Brain microvascular endothelial cell (primary cell): ENCODE results near the gene PAM.

Source experiments
- DNase-seq: peaks from one replicate; pipeline ENCODE4 v3.0.0-alpha.2; 2020
- H3K27ac ChIP-seq: fragments of 250-450 bp; sonication (Bioruptor Pico); 2 replicates; pipeline ENCODE4 v1.5.1; 2020; ENCODE audit warnings: mild to moderate bottlenecking, moderate library complexity
- H3K27me3 ChIP-seq: fragments of 250-450 bp; sonication (Bioruptor Pico); replicated peaks from 2 replicates; pipeline ENCODE4 v1.5.1; 2020; ENCODE audit warnings: mild to moderate bottlenecking
- H3K36me3 ChIP-seq: fragments of 250-450 bp; sonication (Bioruptor Pico); replicated peaks from 2 replicates; pipeline ENCODE4 v1.5.1; 2020; ENCODE audit warnings: mild to moderate bottlenecking
- H3K4me3 ChIP-seq: 2 replicates; pipeline ENCODE4 v1.5.1; 2011; ENCODE audit warnings: low read depth, mild to moderate bottlenecking, control low read depth, low read length, moderate library complexity
- CTCF ChIP-seq: IDR thresholded peaks from 2 replicates; pipeline ENCODE4 v1.5.1; 2011; ENCODE audit warnings: low read depth, mild to moderate bottlenecking, moderate library complexity, low read length, control low read depth, inconsistent platforms; ENCODE audit errors: missing control alignments
- in situ Hi-C: cut with HindIII; loops from 2 replicates; pipeline ENCODE4 v1.10.0; 2017; ENCODE audit warnings: low sequenced_read_pairs, low pct_ligation_motif_present

Gene PAM

GRCh38 chr5:102762562-102763227 lies 7.6 kb downstream of the PAM start:
- H3K27ac ChIP-seq, result no peak overlapping the region
- no peak for TF ChIP-seq CTCF
- no peaks in the 10 kb centered on the region for H3K36me3 ChIP-seq
- DNase-seq, result no peak
- in situ Hi-C loops, result no loop called here
- H3K27me3 ChIP-seq, result no peaks in the 10 kb centered on the region
- H3K4me3 ChIP-seq, result no peak overlapping the region

GRCh38 chr5:102763734-102764133 lies 8.6 kb downstream of the PAM start:
- no peak for TF ChIP-seq CTCF
- in situ Hi-C loops, result no loop called here
- DNase-seq, result no peak
- Histone ChIP-seq H3K4me3 (no peak overlapping the region), H3K36me3 (no peaks in the 10 kb centered on the region), H3K27me3 (no peaks in the 10 kb centered on the region), H3K27ac (no peak overlapping the region)

GRCh38 chr5:102764381-102765004 lies 9.4 kb downstream of the PAM start:
- DNase-seq, result no peak
- no peaks in the 10 kb centered on the region for H3K27me3 ChIP-seq
- no peak for TF ChIP-seq CTCF
- in situ Hi-C loops, result no loop called here
- H3K36me3 ChIP-seq, result no peaks in the 10 kb centered on the region
- H3K27ac ChIP-seq, result no peak overlapping the region
- no peak overlapping the region for H3K4me3 ChIP-seq

GRCh38 chr5:102765350-102765749 lies 10.2 kb downstream of the PAM start:
- in situ Hi-C loops, result no loop called here
- no peak overlapping the region for H3K27ac ChIP-seq
- no peaks in the 10 kb centered on the region for H3K27me3 ChIP-seq
- no peak for TF ChIP-seq CTCF
- DNase-seq, result no peak
- H3K4me3 ChIP-seq, result no peak overlapping the region
- H3K36me3 ChIP-seq, result no peaks in the 10 kb centered on the region

GRCh38 chr5:102766295-102767090 lies 11.4 kb downstream of the PAM start:
- TF ChIP-seq CTCF, result no peak
- in situ Hi-C loops, result no loop called here
- H3K36me3 ChIP-seq, result no peaks in the 10 kb centered on the region
- no peak for DNase-seq
- H3K27ac ChIP-seq, result no peak overlapping the region
- no peaks in the 10 kb centered on the region for H3K27me3 ChIP-seq
- no peak overlapping the region for H3K4me3 ChIP-seq
